Stomach (tissue), 9 donors: Measurements from ENCODE around the gene EDIL3. TPM values are rescaled to one million over a fixed set of nuclear protein-coding genes. Genes with fewer than 3 reads are reported as not detected.

ENCODE experiments used
- DNase-seq, 2 donors: peaks; one replicate each; pipeline versions ENCODE4 v3.0.0 to v3.0.0-alpha.2; 2013 to 2019
- H3K27ac ChIP-seq, 5 donors: fragments of 200-600 bp in 4 of 5; sonication (generic) in 4 of 5; one replicate each; pipeline ENCODE4 v1.5.1; 2013 to 2019; ENCODE audit warnings: mild to moderate bottlenecking in 1 of 5, moderate library complexity in 1 of 5
- H3K27me3 ChIP-seq, 3 donors: fragments of 200-600 bp; sonication (generic); one replicate each; pipeline ENCODE4 v1.5.1; 2017 to 2019; ENCODE audit warnings: mixed run types in 1 of 3
- H3K36me3 ChIP-seq, 4 donors: fragments of 200-600 bp; sonication (generic); 1 replicate in 3 of 4; 2 replicates in 1 of 4; pipeline ENCODE4 v1.5.1; 2016 to 2019
- H3K4me1 ChIP-seq, 4 donors: fragments of 200-600 bp; sonication (generic); one replicate each; pipeline ENCODE4 v1.5.1; 2016 to 2019
- H3K4me3 ChIP-seq, 4 donors: fragments of 200-600 bp; sonication (generic) in 3 of 4; one replicate each; pipeline ENCODE4 v1.5.1; 2016 to 2019; ENCODE audit warnings: mild to moderate bottlenecking in 1 of 4
- H3K9me3 ChIP-seq, 4 donors: fragments of 200-600 bp; sonication (generic); one replicate each; pipeline ENCODE4 v1.5.1; 2016 to 2019
- EP300 ChIP-seq: sonication (generic); formaldehyde crosslinking; IDR thresholded peaks from one replicate; pipeline ENCODE4 v1.6.1; 2017; ENCODE audit warnings: antibody characterized with exemption
- POLR2A ChIP-seq, 4 donors: fragments of 450-650 bp; IDR thresholded peaks; one replicate each; pipeline ENCODE4 v1.6.1; 2016; ENCODE audit warnings: antibody characterized with exemption in 4 of 4, control low read depth in 2 of 4, mild to moderate bottlenecking in 1 of 4, moderate library complexity in 1 of 4
- POLR2AphosphoS5 ChIP-seq, 3 donors: sonication (generic); formaldehyde crosslinking; IDR thresholded peaks; one replicate each; pipeline ENCODE4 v1.6.1; 2016; ENCODE audit warnings: antibody characterized with exemption in 3 of 3
- WGBS, 5 donors: extraction: QIAGEN DNeasy Blood & Tissue Kit in 3 of 5; methylation state at CpG; one replicate each; pipeline versions ENCODE4 v1.1.5 to v1.1.7; 2013 to 2018; 5-methylcytosine and 5-hydroxymethylcytosine counted together
- intact Hi-C: fragments of 100-400 bp; cut with DNase I; formaldehyde crosslinking; loops from one replicate; pipeline ENCODE4 v1.15.1; 2023; ENCODE audit warnings: low total_unique reads
- polyA plus RNA-seq, 3 donors: library from polyadenylated mRNA; stranded (reverse); fragments of 200-250 nt; gene quantifications; one replicate each; pipeline ENCODE4 v1.2.3, GENCODE V29; 2013
- total RNA-seq, 5 donors: library from RNA; depleted of rRNA; stranded (reverse); fragments of >200 nt; gene quantifications; one replicate each; pipeline versions ENCODE4 v1.1.0 to v1.2.3, GENCODE V29; 2014 to 2016
- TF ChIP-seq, protein P1 (sequence below), 7 experiments: fragments of 450-650 bp in 4 of 7; fragments of 200-600 bp in 3 of 7; sonication (generic) in 3 of 7; IDR thresholded peaks; one replicate each; pipeline ENCODE4 v1.5.1; 2016 to 2019; ENCODE audit warnings: antibody characterized with exemption in 7 of 7, control low read depth in 2 of 7, mild to moderate bottlenecking in 1 of 7
- donor health status: healthy with polysubstance abuse.
- donor health status: Bipolar disorder and iron deficiency.
- donor health status: healthy.

EDIL3 gene
- total and polyA plus RNA-seq, 8 donors = 2.3 to 75.0 (median 14.4) TPM

DNA sequence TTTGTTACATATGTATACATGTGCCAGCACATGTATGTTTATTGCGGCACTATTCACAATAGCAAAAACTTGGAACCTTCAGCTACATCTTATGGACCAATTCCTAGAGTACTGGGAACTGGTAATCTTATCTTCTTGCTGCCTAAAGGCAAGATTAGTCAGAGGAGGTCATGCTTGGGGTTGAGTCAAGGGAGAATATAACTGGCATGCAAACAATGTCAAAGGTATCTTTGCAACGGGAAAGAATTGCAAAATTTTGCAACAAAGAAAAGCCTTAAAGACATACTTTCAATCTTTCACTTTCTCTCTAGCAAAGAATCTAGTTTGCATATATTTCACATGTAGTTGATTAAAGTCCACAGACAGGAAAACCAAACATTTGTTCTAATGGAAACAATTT, 145.2 kb downstream of the EDIL3 start:
- Histone ChIP-seq H3K36me3 (no peaks in the 10 kb centered on the region), H3K9me3 (no peaks in the 10 kb centered on the region), H3K4me1 (peaks cover 0 to 4% (median 0%) of the 10 kb centered on the region in 4 donors), H3K27me3 (no peaks in the 10 kb centered on the region), H3K4me3 (no peak overlapping the region), H3K27ac (no peak overlapping the region)
- DNase-seq = no peak
- intact Hi-C loops = no loop called here
- WGBS, 5 donors = 25 to 42% (median 28%) methylated on average over 2 of the region's 2 CpGs
- TF ChIP-seq, protein P1, sequence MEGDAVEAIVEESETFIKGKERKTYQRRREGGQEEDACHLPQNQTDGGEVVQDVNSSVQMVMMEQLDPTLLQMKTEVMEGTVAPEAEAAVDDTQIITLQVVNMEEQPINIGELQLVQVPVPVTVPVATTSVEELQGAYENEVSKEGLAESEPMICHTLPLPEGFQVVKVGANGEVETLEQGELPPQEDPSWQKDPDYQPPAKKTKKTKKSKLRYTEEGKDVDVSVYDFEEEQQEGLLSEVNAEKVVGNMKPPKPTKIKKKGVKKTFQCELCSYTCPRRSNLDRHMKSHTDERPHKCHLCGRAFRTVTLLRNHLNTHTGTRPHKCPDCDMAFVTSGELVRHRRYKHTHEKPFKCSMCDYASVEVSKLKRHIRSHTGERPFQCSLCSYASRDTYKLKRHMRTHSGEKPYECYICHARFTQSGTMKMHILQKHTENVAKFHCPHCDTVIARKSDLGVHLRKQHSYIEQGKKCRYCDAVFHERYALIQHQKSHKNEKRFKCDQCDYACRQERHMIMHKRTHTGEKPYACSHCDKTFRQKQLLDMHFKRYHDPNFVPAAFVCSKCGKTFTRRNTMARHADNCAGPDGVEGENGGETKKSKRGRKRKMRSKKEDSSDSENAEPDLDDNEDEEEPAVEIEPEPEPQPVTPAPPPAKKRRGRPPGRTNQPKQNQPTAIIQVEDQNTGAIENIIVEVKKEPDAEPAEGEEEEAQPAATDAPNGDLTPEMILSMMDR (IDR thresholded peaks at IDR 0.05) = no peak
- TF ChIP-seq POLR2AphosphoS5 (IDR thresholded peaks at IDR 0.05) (no peak), EP300 (no peak), POLR2A (IDR thresholded peaks at IDR 0.05) (no peak)

GRCh38 chr5:84237126-84237525, 147.6 kb downstream of the EDIL3 start:
- TF ChIP-seq, protein P1 (IDR thresholded peaks at IDR 0.05) = no peak
- no peak for TF ChIP-seq POLR2AphosphoS5 (IDR thresholded peaks at IDR 0.05)
- TF ChIP-seq EP300 = no peak
- no peak for TF ChIP-seq POLR2A (IDR thresholded peaks at IDR 0.05)
- Histone ChIP-seq H3K4me1 (peaks cover 0 to 4% (median 0%) of the 10 kb centered on the region in 4 donors), H3K36me3 (no peaks in the 10 kb centered on the region), H3K27me3 (no peaks in the 10 kb centered on the region), H3K4me3 (no peak overlapping the region), H3K27ac (no peak overlapping the region), H3K9me3 (no peaks in the 10 kb centered on the region)
- DNase-seq = no peak
- intact Hi-C loops = no loop called here

GRCh38 chr5:84231433-84231832, 153.2 kb downstream of the EDIL3 start:
- Histone ChIP-seq H3K27ac (no peak overlapping the region), H3K4me3 (no peak overlapping the region), H3K36me3 (no peaks in the 10 kb centered on the region), H3K9me3 (no peaks in the 10 kb centered on the region), H3K27me3 (no peaks in the 10 kb centered on the region), H3K4me1 (peaks cover 0 to 10% (median 0%) of the 10 kb centered on the region in 4 donors)
- WGBS, 5 donors = 28 to 44% (median 39%) methylated on average over 7 of the region's 7 CpGs
- DNase-seq = peak in 1 of 2 donors; percentile 27
- TF ChIP-seq EP300 (no peak), POLR2AphosphoS5 (IDR thresholded peaks at IDR 0.05) (no peak), POLR2A (IDR thresholded peaks at IDR 0.05) (no peak)
- TF ChIP-seq, protein P1 (IDR thresholded peaks at IDR 0.05) = no peak
- intact Hi-C loops = no loop called here

GRCh38 chr5:84229045-84229444, 155.6 kb downstream of the EDIL3 start:
- no peaks in the 10 kb centered on the region for H3K36me3 ChIP-seq
- no peaks in the 10 kb centered on the region for H3K9me3 ChIP-seq
- intact Hi-C loops = no loop called here
- no peak overlapping the region for H3K4me3 ChIP-seq
- H3K4me1 ChIP-seq = peaks cover 0 to 10% (median 0%) of the 10 kb centered on the region in 4 donors
- no peak for DNase-seq
- no peaks in the 10 kb centered on the region for H3K27me3 ChIP-seq
- TF ChIP-seq POLR2AphosphoS5 (IDR thresholded peaks at IDR 0.05) (no peak), EP300 (no peak), POLR2A (IDR thresholded peaks at IDR 0.05) (no peak)
- TF ChIP-seq, protein P1 (IDR thresholded peaks at IDR 0.05) = no peak
- no peak overlapping the region for H3K27ac ChIP-seq
